Effector CD8-positive, alpha-beta T cell (primary cell): Measurements from ENCODE around the gene SCGB2A2.

Experiments
- DNase-seq: peaks from one replicate; lab custom pipeline; 2025; lab: John Stamatoyannopoulos, UW
- total RNA-seq, 4 experiments: gene quantifications; one replicate each; lab custom pipeline; 2026; lab: John Stamatoyannopoulos, UW

SCGB2A2 gene
- 0 reads per million in 4 experiments for total RNA-seq

DNA sequence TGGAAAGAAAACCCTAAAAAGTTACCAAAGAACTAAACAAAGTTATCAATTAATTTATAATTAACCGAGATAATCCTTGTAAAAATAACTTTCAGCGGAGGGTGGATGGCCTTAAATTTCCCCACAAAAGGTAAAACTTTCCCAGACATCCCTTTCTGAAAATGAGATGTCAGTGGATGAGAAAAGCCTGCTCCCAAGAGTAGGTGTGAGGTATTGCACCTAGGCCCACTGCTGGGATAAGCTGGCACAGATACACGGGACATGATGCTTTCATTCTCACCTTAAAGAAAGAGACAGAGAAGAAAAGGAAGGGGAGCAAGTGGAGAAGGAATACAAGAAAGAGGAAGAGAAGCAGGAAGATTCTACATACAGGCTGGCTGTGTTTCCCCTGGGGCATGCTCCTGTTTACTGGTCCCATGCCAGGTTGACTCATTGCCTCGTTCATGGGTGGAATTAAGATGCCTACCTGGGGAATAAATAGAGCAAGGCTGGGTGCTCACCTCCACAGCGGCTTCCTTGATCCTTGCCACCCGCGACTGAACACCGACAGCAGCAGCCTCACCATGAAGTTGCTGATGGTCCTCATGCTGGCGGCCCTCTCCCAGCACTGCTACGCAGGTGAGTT, at the start of gene SCGB2A2:
Gene SCGB2A2 (plus strand): TSS at position 505 of the 625 bp plus-strand sequence. CDS start 59 bp downstream, at position 564.
- no peak for DNase-seq

- DNase-seq: no peak
Measured at GRCh38 chr11:62221498-62221897, 48.5 kb upstream of the SCGB2A2 start.

GRCh38 chr11:62223095-62223494, 46.9 kb upstream of the SCGB2A2 start:
- no peak for DNase-seq

DNA sequence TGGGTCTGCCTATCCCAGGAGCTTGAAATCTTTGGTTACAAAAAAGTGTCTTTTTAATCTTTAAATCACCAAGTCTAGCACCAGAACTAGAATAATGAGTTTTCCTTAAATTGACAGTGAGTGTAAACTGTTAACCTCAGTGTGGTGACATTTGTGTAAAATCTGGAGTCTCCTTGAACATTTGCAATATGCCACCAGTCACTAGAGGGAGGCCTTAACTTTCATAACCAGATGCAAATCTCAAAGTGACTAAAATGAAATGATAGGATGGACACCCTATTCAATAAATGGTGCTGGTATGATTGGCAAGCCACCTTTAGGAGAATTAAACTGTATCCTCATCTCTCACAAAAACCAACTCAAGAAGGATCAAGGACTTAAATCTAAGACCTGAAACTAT, 36.2 kb upstream of the SCGB2A2 start:
- no peak for DNase-seq

DNA sequence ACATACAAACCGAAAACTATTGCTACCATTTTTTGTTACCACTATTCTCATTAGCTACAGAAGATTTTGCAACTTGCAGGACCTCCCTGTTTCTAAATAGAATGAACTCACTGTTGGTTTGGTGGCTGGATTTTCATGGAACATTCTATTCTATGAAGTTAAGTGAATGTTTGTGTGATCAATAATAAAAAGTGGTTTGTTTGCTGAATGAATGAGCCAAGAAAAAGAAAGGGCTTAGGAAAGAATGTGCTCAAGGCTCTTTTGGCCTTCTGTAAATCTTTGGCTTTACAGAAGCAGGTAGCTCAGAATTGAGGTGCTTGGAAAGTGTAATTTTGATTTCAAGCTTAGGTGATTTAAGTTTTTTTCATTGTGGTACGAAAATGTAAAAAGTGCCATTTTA, 33.8 kb upstream of the SCGB2A2 start:
- no peak for DNase-seq

DNA sequence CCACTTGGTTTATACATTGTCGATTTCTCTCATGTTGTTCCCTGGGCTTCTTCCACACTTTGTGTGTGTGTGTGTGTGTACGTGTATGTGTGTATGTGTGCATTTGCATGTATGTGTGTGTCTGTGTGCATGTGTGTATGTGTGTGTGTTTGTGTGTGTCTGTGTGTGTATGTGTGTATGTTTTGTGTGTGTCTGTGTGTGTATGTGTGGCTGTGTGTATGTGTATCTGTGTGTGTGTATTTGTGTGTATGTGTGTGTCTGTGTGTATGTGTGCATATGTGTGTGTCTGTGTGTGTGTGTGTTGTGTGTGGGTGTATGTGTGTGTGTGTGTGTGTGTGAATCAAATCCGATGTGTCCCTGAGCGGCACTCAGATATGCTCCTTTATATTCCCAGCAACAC, 32.5 kb upstream of the SCGB2A2 start:
- DNase-seq: no peak

DNA sequence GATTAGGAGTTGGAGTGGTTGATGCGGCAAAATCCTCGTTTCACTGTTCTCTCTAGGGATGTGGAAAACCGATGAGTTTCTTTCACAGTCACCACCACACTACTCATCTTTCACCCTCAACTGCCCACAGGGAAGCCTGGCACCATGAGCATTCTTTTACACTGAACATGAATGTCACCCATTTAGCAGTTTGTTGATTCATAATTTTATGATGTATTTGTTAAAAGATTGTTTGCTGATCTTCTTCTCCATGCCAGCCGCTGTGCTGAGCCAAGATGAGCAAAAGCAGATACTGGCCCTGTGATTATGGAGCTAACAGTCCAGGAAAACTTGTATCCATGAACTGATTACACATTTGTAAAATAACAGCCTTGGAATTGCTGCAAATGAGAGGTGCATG, 31.8 kb upstream of the SCGB2A2 start:
- no peak for DNase-seq

GRCh38 chr11:62241095-62241494, 28.9 kb upstream of the SCGB2A2 start:
- no peak for DNase-seq

GRCh38 chr11:62242021-62242420, 27.9 kb upstream of the SCGB2A2 start, which contains the start of gene SCGB1D2:
TSS of gene SCGB1D2 (plus strand) at chr11:62242239. CDS start at chr11:62242308, 69 bp downstream.
- DNase-seq: no peak

DNA sequence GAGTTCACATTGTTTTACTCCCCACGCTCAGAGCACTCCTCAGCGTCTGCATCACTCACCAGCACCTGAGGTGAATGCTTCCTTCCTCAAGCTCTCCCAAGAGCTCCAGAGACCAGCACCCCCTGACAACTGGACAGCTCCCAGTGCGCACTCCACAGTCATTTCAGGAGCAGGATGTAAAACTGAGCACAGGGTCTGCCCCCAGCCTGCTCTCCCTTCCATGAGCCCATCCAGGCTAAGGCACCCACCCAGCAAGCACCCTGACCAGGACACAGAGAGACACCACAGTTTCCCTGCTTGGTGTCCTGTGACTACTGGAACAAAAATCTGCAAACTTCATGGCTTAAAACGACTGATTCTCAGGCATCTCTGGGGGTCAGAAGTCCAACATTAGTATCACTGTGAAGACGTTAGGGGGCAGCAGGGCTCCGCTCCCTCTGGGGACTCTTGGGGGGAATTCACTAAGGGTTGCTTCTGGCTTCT, 24.6 kb upstream of the SCGB2A2 start:
- no peak for DNase-seq

GRCh38 chr11:62251698-62252097, 18.3 kb upstream of the SCGB2A2 start:
- no peak for DNase-seq

- no peak for DNase-seq
Measured at GRCh38 chr11:62253999-62254542, 15.9 kb upstream of the SCGB2A2 start.

DNA sequence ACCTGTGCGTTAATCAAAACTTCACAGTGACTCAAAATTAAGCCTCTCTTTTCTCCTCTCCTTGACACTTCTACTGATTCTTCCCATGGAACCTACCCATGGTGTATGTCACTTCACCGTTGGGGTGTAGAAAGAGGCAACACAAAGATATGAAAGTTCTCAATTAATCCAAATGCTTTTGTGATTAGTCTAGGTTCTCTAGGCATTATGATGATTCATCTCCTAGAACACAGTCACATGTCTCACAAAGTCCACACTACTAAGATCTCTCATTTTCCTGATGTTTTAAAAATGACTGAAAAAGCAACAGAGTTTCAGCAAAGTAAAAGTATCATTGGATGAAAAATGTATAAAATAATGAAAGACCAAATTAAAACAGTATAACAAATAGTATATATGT, 13.7 kb upstream of the SCGB2A2 start:
- DNase-seq: no peak

GRCh38 chr11:62260261-62260953, 9.6 kb upstream of the SCGB2A2 start:
- no peak for DNase-seq

- DNase-seq: no peak
Measured at GRCh38 chr11:62264004-62264403, 6.0 kb upstream of the SCGB2A2 start.

DNA sequence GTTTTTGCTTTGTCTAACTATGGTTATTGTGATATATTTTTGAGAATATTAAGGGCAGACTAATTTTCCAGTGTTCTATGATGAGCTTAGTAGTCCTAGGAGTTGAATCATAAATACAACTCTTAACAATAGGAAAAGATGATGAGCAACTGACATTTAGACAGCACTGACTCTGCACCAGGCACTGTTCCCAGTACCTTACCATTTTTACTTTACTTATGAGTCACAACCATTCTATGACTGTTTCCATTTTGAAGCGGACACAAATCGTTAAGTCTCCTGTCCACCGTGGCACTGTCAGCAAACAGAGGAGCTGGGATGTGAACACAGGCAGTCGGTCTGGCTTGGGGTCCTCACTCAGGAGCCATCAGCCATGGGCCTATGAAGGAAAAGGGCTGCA, 3.4 kb upstream of the SCGB2A2 start:
- no peak for DNase-seq

DNA sequence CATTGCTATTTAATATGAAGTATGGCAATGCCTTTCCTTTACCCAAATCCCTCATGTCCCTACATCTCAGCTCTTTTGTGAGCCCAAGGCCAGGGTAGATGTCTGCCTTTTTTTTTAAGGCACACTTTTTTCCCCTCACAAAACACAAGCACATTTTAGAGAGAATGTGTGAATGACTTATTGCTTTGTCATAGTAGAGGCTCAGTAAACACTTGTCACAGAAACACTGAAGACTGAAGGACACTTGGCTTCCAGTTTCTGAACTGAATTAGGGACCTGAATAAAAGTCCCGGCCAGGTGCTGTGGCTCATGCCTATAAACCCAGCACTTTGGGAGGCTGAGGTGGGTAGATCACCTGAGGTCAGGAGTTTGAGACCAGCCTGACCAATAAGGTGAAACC, 2.9 kb upstream of the SCGB2A2 start:
- DNase-seq: no peak

DNA sequence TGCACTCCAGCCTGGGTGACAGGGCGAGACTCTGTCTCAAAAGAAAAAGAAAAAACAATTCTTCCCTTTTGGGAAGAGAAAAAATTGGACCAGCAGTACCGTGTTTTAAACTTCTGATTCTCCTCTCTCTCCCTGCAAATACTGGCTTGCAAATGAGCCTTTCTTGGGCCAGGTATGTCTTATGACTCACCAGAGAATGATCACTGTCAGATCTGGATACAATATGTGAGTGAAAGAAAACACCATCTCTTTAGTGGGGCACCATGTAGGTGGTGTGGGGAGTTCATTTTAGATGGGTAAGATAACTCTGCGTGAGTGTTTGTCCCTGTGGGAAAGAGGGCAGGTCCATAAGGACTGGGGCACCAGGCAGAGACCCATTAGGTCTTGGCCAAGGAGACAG, 2.4 kb upstream of the SCGB2A2 start:
- DNase-seq: no peak

DNA sequence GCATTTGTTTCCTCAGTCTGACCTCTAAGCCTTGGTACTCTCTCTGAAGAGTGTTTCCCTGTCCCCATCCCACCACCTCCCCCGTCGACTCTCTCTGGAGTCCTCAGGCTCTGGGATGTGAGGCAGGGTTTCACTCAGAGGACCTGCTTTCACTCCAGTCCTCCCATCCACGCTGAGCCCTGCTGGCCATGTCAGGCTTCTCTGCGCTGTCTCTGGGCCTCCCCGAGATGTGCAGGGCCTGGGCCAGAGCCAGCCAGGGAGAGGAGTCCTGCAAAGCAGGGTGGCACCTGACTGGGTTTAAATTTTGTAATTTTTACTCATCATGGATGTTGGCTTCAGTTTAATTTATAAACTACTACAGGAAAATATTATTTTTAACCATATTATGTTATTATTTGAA, 3.3 kb downstream of the SCGB2A2 start:
- no peak for DNase-seq

- DNase-seq: no peak
Measured at GRCh38 chr11:62273789-62274275, 3.9 kb downstream of the SCGB2A2 start.

DNA sequence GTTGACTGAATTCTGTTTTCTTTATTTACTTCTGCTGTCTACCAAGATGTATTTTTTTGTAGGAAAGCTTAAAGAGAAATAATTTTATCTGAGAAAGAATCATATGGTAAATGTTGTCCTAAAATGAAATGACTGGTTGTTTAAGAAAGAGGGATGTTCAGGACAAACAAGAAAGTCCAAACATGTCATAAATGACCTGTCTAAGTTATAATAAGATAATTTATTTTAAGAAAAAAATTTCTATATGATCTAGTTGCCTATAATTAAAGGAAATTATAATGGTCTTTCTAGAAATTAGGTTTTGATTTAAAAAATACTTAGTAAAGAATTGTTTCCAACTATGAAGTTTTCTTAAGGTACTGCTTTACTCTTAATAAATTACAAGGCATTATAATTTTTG, 10.5 kb downstream of the SCGB2A2 start:
- DNase-seq: no peak

GRCh38 chr11:62295504-62295903, 25.5 kb downstream of the SCGB2A2 start:
- DNase-seq: no peak

DNA sequence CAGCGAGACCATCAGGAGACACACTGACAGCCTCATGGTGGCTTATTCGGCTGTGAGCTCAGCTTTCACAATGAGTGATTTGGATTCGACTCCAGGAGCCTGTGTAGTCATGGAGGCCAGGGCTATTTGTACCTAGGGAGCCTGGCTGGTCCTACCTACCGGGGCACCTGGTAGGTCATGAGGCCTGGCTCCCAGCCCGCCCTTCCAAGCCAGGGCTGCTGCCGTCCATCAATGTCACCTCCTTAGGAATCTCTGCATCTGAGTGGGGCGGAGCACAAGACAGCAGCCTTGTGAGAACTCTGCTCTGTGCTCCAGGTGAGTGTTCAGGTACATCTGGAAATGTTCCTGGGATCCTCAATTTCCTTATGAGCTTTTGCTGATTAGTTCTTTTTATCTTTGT, 29.0 kb downstream of the SCGB2A2 start, which contains the start of gene SCGB1D4:
Gene SCGB1D4 (minus strand): TSS at position 101 of the 400 bp plus-strand sequence. CDS start 65 bp downstream, at position 36.
- no peak for DNase-seq
